Tibial nerve (tissue), 4 donors: ENCODE data around the gene SNAP47. TPM values are rescaled to one million over a fixed set of nuclear protein-coding genes. Genes with fewer than 3 reads are reported as not detected.
A peak's percentile ranks its signal among the peaks of the same experiment; 100 is the strongest.

Source experiments
- DNase-seq, 2 donors: peaks; one replicate each; pipeline ENCODE4 v3.0.0-alpha.2; 2019; ENCODE audit warnings: low spot score in 2 of 2
- H3K27ac ChIP-seq, 4 donors: fragments of 200-600 bp; sonication (generic) in 3 of 4; one replicate each; pipeline ENCODE4 v1.5.1; 2017 to 2019; ENCODE audit warnings: mild to moderate bottlenecking in 1 of 4
- H3K27me3 ChIP-seq, 2 donors: fragments of 200-600 bp; sonication (generic) in 1 of 2; one replicate each; pipeline versions ENCODE4 v1.5.1 to v1.6.0; 2017 to 2019
- H3K36me3 ChIP-seq, 3 donors: fragments of 200-600 bp; sonication (generic); one replicate each; pipeline ENCODE4 v1.5.1; 2018 to 2019
- H3K4me1 ChIP-seq, 4 donors: fragments of 200-600 bp; sonication (generic) in 3 of 4; one replicate each; pipeline ENCODE4 v1.5.1; 2017 to 2019
- H3K4me3 ChIP-seq, 4 donors: fragments of 200-600 bp; sonication (generic) in 3 of 4; one replicate each; pipeline ENCODE4 v1.5.1; 2017 to 2019; ENCODE audit warnings: mild to moderate bottlenecking in 1 of 4, moderate library complexity in 1 of 4
- H3K9me3 ChIP-seq, 4 donors: fragments of 200-600 bp; sonication (generic) in 3 of 4; one replicate each; pipeline ENCODE4 v1.5.1; 2017 to 2019
- CTCF ChIP-seq, 5 experiments: fragments of 200-600 bp in 3 of 5; fragments of 450-650 bp in 2 of 5; sonication (generic) in 3 of 5; IDR thresholded peaks; one replicate each; pipeline ENCODE4 v1.5.1; 2016 to 2019; ENCODE audit warnings: antibody characterized with exemption in 5 of 5, mild to moderate bottlenecking in 3 of 5, moderate library complexity in 2 of 5
- EP300 ChIP-seq, 2 donors: sonication (generic); formaldehyde crosslinking; IDR thresholded peaks; one replicate each; pipeline ENCODE4 v1.6.1; 2017; ENCODE audit warnings: antibody characterized with exemption in 2 of 2, mild to moderate bottlenecking in 1 of 2
- POLR2A ChIP-seq, 2 donors: fragments of 450-650 bp; IDR thresholded peaks; one replicate each; pipeline ENCODE4 v1.6.1; 2017; ENCODE audit warnings: antibody characterized with exemption in 2 of 2, mild to moderate bottlenecking in 2 of 2, moderate library complexity in 2 of 2
- WGBS, 2 donors: methylation state at CpG; one replicate each; pipeline ENCODE4 v1.1.5; 2018; 5-methylcytosine and 5-hydroxymethylcytosine counted together
- total RNA-seq, 4 donors: library from RNA; depleted of rRNA; stranded (reverse); fragments of >200 nt; gene quantifications; one replicate each; pipeline ENCODE4 v1.1.0, GENCODE V29; 2016

Gene SNAP47
- total RNA-seq, 4 donors from 2014 or later, result 49.4 to 69.9 (median 62.8) TPM

- Histone ChIP-seq H3K36me3 (peaks cover 0 to 43% (median 0%) of the 10 kb centered on the region in 3 donors), H3K27me3 (no peaks in the 10 kb centered on the region), H3K4me3 (no peak overlapping the region), H3K9me3 (no peaks in the 10 kb centered on the region), H3K27ac (no peak overlapping the region), H3K4me1 (peaks cover 0 to 15% (median 8%) of the 10 kb centered on the region in 4 donors)
- peak in 1 of 2 donors; percentile 7 for DNase-seq
- TF ChIP-seq CTCF (IDR thresholded peaks at IDR 0.05), result no peak
- no peak for TF ChIP-seq EP300 (IDR thresholded peaks at IDR 0.05)
- TF ChIP-seq POLR2A (IDR thresholded peaks at IDR 0.05), result no peak
- 80 to 86% methylated on average over 3 to 4 of the region's 4 CpGs for WGBS, 2 donors
Observed at GRCh38 chr1:227782226-227782625, 47.0 kb downstream of the SNAP47 start.

GRCh38 chr1:227785094-227785804 is 50.0 kb downstream of the SNAP47 start:
- Histone ChIP-seq H3K4me3 (no peak overlapping the region), H3K27me3 (no peaks in the 10 kb centered on the region), H3K4me1 (peaks cover 0 to 23% (median 12%) of the 10 kb centered on the region in 4 donors), H3K36me3 (peaks cover 0 to 21% (median 0%) of the 10 kb centered on the region in 3 donors), H3K27ac (no peak overlapping the region), H3K9me3 (no peaks in the 10 kb centered on the region)
- TF ChIP-seq CTCF (IDR thresholded peaks at IDR 0.05) (no peak), POLR2A (IDR thresholded peaks at IDR 0.05) (no peak), EP300 (IDR thresholded peaks at IDR 0.05) (no peak)
- WGBS, 2 donors, result 88 to 90% methylated on average over 13 of the region's 13 CpGs
- DNase-seq, result no peak

DNA sequence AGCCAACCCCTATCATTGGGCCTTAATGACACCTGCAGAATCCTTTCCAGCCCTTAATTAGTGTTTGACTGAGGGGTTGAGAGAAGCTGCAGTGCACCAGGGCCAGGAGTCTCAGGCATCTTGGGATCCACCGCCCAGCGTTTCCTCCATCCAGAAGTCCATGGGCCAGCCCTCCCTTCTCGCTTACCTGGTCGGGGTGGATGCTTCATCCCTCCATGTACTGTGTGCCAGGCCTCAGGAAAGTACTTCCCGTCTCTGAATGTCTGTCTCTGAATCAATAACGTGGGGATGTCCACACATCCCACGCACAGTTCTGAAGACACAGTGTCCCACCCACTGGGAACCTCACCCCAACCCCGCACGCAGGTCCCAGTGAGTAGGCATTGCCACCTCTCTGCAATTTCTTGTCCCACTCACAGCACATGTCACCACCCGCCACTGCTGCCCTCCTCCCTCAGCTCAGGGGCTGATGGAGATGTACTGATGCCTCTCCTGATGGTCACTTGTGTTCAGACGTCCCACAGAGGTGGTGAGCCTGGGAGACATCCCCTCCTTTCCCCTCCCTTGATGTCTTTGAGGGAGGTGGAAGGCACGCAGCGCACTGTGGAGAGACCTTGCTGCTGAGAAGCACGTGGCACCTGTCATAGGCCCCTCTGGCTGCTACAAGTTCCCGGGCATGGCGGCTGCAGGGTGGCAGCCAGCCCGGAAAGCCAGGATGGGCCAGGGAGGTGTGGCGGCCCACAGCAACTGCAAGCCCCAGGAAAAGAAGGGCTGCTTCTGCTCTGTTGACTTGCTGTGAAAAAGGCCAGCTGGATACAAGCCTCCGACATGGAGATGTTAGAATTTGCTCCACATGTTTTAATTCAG is 50.8 kb downstream of the SNAP47 start:
- peak; percentile 2 to 6 for DNase-seq
- H3K27ac ChIP-seq, result peak overlapping the region in 1 of 4 donors; percentile 87
- H3K27me3 ChIP-seq, result no peaks in the 10 kb centered on the region
- 68 to 71% methylated on average over 19 of the region's 19 CpGs for WGBS, 2 donors
- H3K4me1 ChIP-seq, result peaks cover 0 to 23% (median 12%) of the 10 kb centered on the region in 4 donors
- TF ChIP-seq POLR2A (IDR thresholded peaks at IDR 0.05), result no peak
- no peak for TF ChIP-seq EP300 (IDR thresholded peaks at IDR 0.05)
- no peak for TF ChIP-seq CTCF (IDR thresholded peaks at IDR 0.05)
- H3K9me3 ChIP-seq, result no peaks in the 10 kb centered on the region
- H3K4me3 ChIP-seq, result no peak overlapping the region
- H3K36me3 ChIP-seq, result peaks cover 0 to 13% (median 0%) of the 10 kb centered on the region in 3 donors

DNA sequence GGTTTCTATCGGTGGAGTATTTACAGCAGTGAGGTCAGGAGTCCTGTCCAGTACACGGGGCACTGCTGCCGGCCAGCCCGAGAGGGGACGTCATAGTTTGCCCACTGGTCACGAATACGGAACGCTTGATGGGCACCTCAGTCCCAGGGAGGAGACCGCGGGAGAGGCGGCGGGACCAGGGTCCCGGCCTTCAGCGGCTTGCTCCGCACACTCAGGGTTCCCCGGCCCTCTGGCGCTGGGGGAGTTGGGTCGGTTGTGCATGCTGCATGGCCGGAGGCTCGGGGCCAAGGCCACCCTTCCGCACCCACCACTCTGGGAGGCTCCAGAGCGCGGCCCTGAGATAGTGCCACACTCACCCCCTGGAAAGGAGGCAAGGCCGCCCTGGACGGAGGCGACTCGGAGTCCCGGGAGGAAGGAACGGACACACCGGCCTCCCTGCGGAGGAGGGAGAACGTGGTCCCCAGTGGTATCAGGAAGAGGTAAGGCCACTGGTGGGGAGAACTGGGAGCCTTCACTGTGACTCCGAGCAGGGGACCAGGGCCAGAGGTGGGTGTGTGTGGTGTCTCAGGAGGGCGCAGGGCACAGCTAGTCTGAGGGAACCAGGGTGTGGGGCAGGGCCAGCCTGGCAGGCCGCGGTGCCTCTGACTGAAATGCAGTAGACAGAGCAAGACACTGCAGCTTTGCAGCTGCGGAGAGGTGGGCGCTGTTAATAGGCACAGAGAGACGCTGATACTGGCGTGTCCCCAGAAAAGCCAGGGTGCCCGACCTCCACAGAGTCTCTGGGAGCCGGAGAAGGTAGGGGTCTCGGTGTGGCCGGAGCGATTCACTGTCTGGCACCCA is 51.7 kb downstream of the SNAP47 start:
- TF ChIP-seq POLR2A (IDR thresholded peaks at IDR 0.05) (no peak), CTCF (IDR thresholded peaks at IDR 0.05) (no peak), EP300 (IDR thresholded peaks at IDR 0.05) (no peak)
- Histone ChIP-seq H3K27me3 (no peaks in the 10 kb centered on the region), H3K4me1 (peaks cover 0 to 23% (median 12%) of the 10 kb centered on the region in 4 donors), H3K36me3 (peaks cover 0 to 6% (median 0%) of the 10 kb centered on the region in 3 donors), H3K9me3 (no peaks in the 10 kb centered on the region), H3K4me3 (peak overlapping the region; percentile 43 to 79 (median 68)), H3K27ac (peak overlapping the region; percentile 57 to 87 (median 80))
- DNase-seq, result peak; percentile 7 to 12
- 30 to 42% methylated on average over 35 to 37 of the region's 45 CpGs for WGBS, 2 donors
